GM21825 (cell line): ENCODE measurements around the gene ERCC1.

Experiments used
- ATAC-seq: cut with Tn5 transposase; IDR thresholded peaks from one replicate; pipeline ENCODE4 v1.9.1; 2021; ENCODE audit warnings: mild to moderate bottlenecking, moderate library complexity; ENCODE audit not compliant: unreplicated experiment

Gene ERCC1

DNA sequence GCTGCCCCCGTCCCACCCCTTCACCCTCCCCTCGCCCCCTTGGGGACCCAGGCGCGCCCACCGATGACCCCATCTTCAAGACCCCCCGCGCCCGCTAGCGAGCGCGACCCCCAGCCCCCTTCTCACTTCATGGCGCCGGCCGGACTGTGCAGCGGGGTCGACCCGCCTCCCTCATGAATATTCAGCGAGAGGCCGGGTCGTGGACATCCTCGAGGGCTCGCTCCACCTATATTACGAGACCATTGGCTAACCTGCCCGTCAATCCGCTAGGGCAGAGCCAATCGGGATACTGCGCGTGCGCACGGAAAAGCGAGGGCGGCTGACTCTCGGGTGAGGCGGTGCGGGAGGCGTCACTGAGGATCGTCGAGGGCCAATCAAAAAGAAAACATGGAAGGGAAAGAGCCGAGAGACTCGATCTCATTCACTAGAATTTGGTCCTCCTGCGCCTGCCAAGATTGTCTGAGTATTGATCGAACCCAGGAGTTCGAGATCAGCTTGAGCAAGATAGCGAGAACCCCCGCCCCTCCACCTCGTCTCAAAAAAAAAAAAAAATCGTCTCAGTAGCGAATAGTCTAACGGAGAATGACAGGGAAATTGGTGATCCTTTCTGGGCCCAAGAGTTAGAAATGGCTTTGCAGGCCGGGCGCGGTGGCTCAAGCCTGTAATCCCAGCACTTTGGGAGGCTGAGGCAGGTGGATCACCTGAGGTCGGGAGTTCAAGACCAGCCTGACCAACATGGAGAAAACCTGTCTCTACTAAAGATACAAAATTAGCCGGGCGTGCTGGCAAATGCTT lies 53.1 kb downstream of the ERCC1 start, which contains the start of gene ERCC2:
ERCC2 (minus strand) TSS at position 164 of the 795 bp plus-strand sequence; CDS start at position 131, 33 bp downstream.
- peak; percentile 94 for ATAC-seq

DNA sequence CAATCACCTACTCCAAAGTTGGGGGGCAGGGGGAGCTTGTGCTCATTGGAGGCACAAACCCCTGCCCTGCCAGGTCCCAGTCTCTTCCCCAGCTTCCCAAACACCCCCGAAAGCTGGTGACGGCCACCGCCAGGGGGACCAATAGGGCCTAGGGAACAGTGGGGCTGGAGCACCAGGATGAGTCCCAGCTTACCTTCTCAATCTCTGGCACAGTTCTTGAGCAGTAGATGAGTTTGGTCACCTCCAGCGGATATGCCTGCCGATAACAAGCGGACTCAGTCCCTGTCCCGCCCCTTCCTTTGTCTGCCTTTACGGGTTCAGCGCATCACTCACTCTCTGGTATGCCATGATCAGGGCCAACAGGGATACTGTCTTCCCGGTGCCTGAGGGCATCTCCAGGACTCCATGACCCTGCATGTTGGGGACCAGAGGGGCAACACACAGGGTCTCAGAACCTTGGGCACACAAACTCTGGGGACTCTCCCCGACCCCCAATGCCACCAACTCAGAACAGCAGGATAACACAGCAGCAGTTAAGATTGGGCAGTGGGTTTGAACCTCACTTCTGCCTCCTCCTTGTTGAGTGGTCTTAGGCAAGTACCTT lies 54.9 kb downstream of the ERCC1 start:
- no peak for ATAC-seq

DNA sequence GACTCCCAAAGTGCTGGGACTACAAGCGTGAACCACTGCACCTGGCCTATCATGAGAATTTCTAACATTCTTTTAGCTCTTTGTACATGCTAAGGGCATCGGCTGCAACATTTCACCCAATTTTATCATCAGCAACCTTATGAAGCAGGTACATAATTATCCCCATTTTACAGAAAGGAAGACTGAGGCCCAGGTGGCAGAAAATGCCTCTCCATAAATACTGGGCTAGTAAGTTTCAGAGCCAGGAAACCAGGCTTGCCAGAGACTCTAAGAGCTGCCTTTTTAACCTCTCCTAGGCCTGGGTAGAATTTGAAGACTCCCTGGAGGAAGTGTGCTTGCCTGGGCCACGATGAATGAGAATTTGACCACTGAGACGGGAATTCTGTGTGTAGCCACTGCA lies 55.6 kb downstream of the ERCC1 start:
- no peak for ATAC-seq

DNA sequence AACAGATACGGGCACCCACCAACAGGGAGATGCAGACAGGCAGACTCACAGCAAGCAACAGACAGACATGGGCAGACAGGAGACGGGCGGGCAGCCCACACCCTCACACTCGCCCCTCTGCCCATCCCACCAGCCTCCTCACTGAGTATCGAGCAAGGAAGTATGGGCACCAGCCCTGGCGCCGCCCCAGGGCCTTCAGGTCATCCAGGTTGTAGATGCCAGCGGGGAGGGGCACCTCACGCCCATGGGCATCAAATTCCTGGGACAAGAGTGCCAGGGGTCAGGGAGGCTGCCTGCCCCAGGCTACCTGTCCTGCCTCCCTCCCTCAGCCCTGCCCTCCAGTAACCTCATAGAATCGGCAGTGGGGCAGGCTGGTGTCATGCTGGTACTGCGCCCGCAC lies 59.0 kb downstream of the ERCC1 start:
- no peak for ATAC-seq

DNA sequence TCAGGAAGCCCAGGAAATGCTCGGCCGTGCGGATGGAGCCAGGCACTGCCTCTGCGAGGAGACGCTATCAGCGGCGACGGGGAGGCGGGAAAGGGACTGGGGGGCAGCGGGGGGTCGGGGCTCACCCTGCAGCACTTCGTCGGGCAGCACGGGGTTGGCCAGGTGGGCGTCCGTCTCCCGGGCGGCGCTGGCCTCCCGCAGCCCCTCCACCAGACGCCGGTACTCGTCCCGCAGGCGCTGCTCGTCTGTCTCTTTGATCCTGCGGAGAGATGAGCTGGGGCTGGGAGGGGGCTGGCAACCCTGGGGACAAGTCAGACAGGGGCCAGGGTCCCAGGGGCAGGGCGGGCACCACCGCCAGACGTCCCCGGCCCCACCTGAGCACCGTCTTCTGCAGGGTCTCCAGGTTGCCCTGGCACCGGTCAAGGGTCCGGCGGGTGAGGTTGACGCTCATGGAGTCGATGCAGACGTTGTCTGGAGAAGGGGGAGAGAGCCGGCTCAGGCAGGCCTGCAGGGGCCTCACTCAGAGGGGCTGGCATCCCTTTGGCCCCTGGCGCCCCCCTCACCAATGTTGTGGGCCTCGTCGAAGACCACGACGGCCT lies 59.8 kb downstream of the ERCC1 start:
- ATAC-seq, result no peak

DNA sequence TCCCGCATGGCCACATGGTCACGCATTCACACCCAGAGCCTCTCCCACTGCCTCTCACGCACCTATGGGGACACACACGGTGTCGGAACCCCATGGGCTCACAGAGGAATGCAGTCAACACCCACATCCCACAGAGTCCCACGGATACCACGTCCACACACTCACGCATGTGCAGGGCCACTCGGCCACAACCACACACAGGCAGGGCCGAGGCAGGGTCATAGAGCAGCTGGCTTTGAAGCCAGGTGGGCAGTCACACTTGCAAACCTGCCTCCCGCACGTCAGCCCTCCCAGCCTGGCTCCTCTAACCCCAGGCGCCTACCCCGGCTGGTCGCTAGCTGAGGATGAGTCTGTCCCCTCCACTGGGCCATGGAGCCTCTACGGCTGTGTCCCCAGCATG lies 61.4 kb downstream of the ERCC1 start:
- ATAC-seq, result no peak

DNA sequence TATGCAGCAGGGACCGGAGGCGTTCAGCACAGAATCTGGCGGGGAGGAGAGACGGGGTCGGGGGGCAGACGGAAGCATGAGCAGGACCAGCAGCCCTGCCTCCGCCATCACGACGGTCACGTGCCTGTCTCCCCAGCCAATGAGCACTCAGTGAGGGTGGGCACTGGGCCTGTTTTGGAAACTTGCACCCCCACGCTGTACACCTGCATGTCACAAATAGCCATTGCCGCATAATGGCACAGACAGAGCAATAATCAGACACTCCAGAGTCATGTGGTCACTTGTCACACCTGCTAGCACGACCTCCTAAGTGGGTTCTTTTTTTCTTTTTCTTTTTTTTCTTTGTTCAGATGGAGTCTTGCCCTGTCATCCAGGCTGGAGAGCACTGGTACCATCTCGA lies 62.1 kb downstream of the ERCC1 start:
- ATAC-seq, result no peak

DNA sequence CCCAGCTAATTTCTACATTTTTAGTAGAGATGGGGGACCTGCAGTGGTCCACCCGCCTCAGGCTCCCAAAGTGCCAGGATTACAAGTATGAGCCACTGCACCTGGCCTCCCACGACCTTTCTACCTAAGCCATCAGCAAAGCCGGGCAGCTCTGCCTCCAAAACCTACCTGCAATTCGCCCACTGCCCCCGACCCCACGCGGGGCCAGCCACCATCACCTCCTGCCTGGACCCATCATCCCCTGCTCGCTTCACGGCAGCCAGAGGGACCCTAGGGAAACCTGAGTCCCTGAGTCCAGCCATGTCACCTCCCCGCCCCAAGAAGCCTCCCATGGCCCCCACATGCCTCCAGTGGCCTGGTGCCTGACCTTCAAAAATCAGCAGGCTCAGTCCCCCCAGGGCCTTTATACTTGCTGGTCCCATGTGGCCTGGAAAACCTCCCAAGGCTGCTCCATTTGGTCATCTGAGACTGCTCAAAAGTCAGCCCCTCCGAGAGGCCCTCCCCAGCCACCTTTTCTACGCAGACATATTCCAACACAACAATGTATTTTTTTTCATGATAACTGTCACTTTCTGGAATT lies 65.4 kb downstream of the ERCC1 start:
- no peak for ATAC-seq

DNA sequence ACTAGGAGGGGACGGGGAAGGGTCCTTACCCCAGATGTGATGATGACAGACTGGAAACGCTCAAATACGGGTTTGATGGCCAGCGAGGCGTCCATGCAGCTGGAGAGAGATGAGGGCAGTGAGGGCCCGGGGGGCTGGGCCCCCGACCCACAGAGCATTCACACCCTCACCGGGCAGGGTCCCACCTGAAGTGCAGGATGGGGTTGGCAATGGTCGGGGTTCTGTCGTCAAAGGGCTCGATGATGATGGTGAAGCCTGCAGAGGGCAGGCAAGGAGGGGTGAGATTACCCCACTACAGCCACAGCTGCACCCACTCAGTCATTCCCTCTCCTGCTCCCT lies 66.3 kb downstream of the ERCC1 start:
- no peak for ATAC-seq
